A673 (cell line): ENCODE measurements around the gene SMAD5. TPM values are rescaled to one million over a fixed set of nuclear protein-coding genes. Genes with fewer than 3 reads are reported as not detected.

Experiments
- BruUV-seq: library from RNA; stranded (reverse); fragments of 400-500 nt; replicated peaks from 2 replicates; lab custom pipeline; 2021; lab: Mats Ljungman, UMichigan
- CTCF ChIA-PET: fragments of 300-600 bp; sonication (Branson Sonifier 250); formaldehyde crosslinking; loops from one replicate; lab custom pipeline; 2022; ENCODE audit warnings: antibody characterized with exemption; lab: Charles Lee
- POLR2A ChIA-PET: fragments of 300-600 bp; sonication (Branson Sonifier 250); formaldehyde crosslinking; loops from one replicate; lab custom pipeline; 2022; ENCODE audit warnings: antibody characterized with exemption; ENCODE audit not compliant: low non-redundant PET; lab: Charles Lee
- DNase-seq: peaks from one replicate; pipeline ENCODE4 v3.0.0-alpha.2; 2015; ENCODE audit warnings: low spot score
- H3K27ac ChIP-seq: fragments of 200-600 bp; sonication (generic); 2 replicates; pipeline ENCODE4 v1.5.1; 2016; ENCODE audit warnings: mixed run types, low read depth, mild to moderate bottlenecking, mixed read lengths, antibody characterized with exemption, low read length; ENCODE audit not compliant: poor library complexity, severe bottlenecking
- H3K27me3 ChIP-seq: fragments of 200-600 bp; sonication (generic); replicated peaks from 2 replicates; pipeline ENCODE4 v1.6.1; 2017; ENCODE audit warnings: mixed run types, low read depth, mild to moderate bottlenecking, mixed read lengths, antibody characterized with exemption, low read length; ENCODE audit not compliant: insufficient read depth, poor library complexity
- H3K36me3 ChIP-seq: fragments of 200-600 bp; sonication (generic); 2 replicates; pipeline ENCODE4 v1.6.1; 2016; ENCODE audit warnings: mixed run types, mild to moderate bottlenecking, mixed read lengths, antibody characterized with exemption, low read length; ENCODE audit not compliant: insufficient read depth, poor library complexity, severe bottlenecking
- H3K4me1 ChIP-seq: fragments of 200-600 bp; sonication (generic); 2 replicates; pipeline ENCODE4 v1.6.1; 2017; ENCODE audit warnings: mixed run types, mild to moderate bottlenecking, mixed read lengths, antibody characterized with exemption, low read length; ENCODE audit not compliant: insufficient read depth, poor library complexity, severe bottlenecking
- H3K4me3 ChIP-seq: fragments of 200-600 bp; sonication (generic); 2 replicates; pipeline ENCODE4 v1.5.1; 2016; ENCODE audit warnings: low read depth, mixed run types, mild to moderate bottlenecking, mixed read lengths, low read length; ENCODE audit not compliant: poor library complexity, severe bottlenecking
- H3K9me3 ChIP-seq: fragments of 200-600 bp; sonication (generic); 2 replicates; pipeline ENCODE4 v1.6.1; 2016; ENCODE audit warnings: mixed run types, low read depth, mild to moderate bottlenecking, mixed read lengths, antibody characterized with exemption, low read length; ENCODE audit not compliant: poor library complexity, severe bottlenecking
- CTCF ChIP-seq: fragments of 300-800, 200-600 bp; sonication (generic); conservative IDR thresholded peaks from 2 replicates; pipeline ENCODE4 v1.5.1; 2017; ENCODE audit warnings: low read depth, mild to moderate bottlenecking, antibody characterized with exemption, low read length, moderate library complexity, mixed read lengths
- EZH2 ChIP-seq: fragments of 200-600 bp; sonication (generic); IDR thresholded peaks from 2 replicates; pipeline ENCODE4 v1.6.1; 2017; ENCODE audit warnings: borderline replicate concordance, low read depth, mild to moderate bottlenecking, mixed read lengths, antibody characterized with exemption, low read length; ENCODE audit not compliant: poor library complexity, severe bottlenecking
- intact Hi-C: fragments of 100-400 bp; cut with micrococcal nuclease; formaldehyde crosslinking; loops from one replicate; pipeline ENCODE4 v1.10.0; 2022; ENCODE audit not compliant: unreplicated experiment
- total RNA-seq: library from RNA; stranded (reverse); gene quantifications from 2 replicates; pipeline ENCODE4 v1.2.3, GENCODE V29; 2021

Gene SMAD5
- total RNA-seq, 1 experiment from 2014 or later = 72.0 TPM

GRCh38 chr5:136206361-136206760 is 73.7 kb downstream of the SMAD5 start:
- POLR2A ChIA-PET = no interaction called here
- H3K4me1 ChIP-seq = no peaks in the 10 kb centered on the region
- H3K27me3 ChIP-seq = peaks cover 4% of the 10 kb centered on the region

GRCh38 chr5:136207631-136208030 is 75.0 kb downstream of the SMAD5 start:
- POLR2A ChIA-PET = no interaction called here
- Histone ChIP-seq H3K36me3 (no peaks in the 10 kb centered on the region), H3K4me1 (no peaks in the 10 kb centered on the region), H3K27ac (no peak overlapping the region), H3K4me3 (no peak overlapping the region), H3K9me3 (no peaks in the 10 kb centered on the region), H3K27me3 (no peaks in the 10 kb centered on the region)
- CTCF ChIA-PET = no interaction called here
- TF ChIP-seq CTCF (no peak), EZH2 (no peak)
- BruUV-seq = no TSS peak
- intact Hi-C loops = no loop called here
- DNase-seq = no peak

More at GRCh38 chr5:136206361-136206760, 73.7 kb downstream of the SMAD5 start:
- intact Hi-C loops = no loop called here
- no peak for DNase-seq
- H3K27ac ChIP-seq = no peak overlapping the region
- BruUV-seq = no TSS peak
- no peak overlapping the region for H3K4me3 ChIP-seq
- H3K36me3 ChIP-seq = no peaks in the 10 kb centered on the region
- no peak for TF ChIP-seq EZH2
- no peak for TF ChIP-seq CTCF
- no peaks in the 10 kb centered on the region for H3K9me3 ChIP-seq
- CTCF ChIA-PET = no interaction called here

GRCh38 chr5:136208916-136209315 is 76.3 kb downstream of the SMAD5 start:
- CTCF ChIA-PET = no interaction called here
- POLR2A ChIA-PET = no interaction called here
- Histone ChIP-seq H3K9me3 (no peaks in the 10 kb centered on the region), H3K4me1 (no peaks in the 10 kb centered on the region), H3K27ac (no peak overlapping the region), H3K4me3 (no peak overlapping the region), H3K36me3 (no peaks in the 10 kb centered on the region), H3K27me3 (peaks cover 4% of the 10 kb centered on the region)
- TF ChIP-seq EZH2 (no peak), CTCF (no peak)
- DNase-seq = no peak
- no TSS peak for BruUV-seq
- intact Hi-C loops = no loop called here
